Fibroblast of mammary gland (primary cell): ENCODE measurements around the gene WDR12.
"Not testable (repeated sequence)": the region's sequence is repeated elsewhere in the genome, so short reads cannot be mapped to it uniquely, and the experiment has no call there.

ENCODE experiments used
- DNase-seq: peaks from one replicate; pipeline ENCODE4 v3.0.0-alpha.2; 2010; ENCODE audit warnings: low read depth
- H3K4me3 ChIP-seq: 2 replicates; pipeline ENCODE4 v1.5.1; 2011; ENCODE audit warnings: low read depth, mild to moderate bottlenecking, low read length, moderate library complexity; ENCODE audit not compliant: control insufficient read depth
- TF ChIP-seq, protein P1 (sequence below): conservative IDR thresholded peaks from 2 replicates; pipeline ENCODE4 v1.5.1; 2011; ENCODE audit warnings: low read depth, low read length, inconsistent platforms; ENCODE audit not compliant: control insufficient read depth, insufficient read depth

The WDR12 gene

GRCh38 chr2:202881570-202881969 lies 29.9 kb downstream of the WDR12 start:
- H3K4me3 ChIP-seq, result no peak overlapping the region
- TF ChIP-seq, protein P1, sequence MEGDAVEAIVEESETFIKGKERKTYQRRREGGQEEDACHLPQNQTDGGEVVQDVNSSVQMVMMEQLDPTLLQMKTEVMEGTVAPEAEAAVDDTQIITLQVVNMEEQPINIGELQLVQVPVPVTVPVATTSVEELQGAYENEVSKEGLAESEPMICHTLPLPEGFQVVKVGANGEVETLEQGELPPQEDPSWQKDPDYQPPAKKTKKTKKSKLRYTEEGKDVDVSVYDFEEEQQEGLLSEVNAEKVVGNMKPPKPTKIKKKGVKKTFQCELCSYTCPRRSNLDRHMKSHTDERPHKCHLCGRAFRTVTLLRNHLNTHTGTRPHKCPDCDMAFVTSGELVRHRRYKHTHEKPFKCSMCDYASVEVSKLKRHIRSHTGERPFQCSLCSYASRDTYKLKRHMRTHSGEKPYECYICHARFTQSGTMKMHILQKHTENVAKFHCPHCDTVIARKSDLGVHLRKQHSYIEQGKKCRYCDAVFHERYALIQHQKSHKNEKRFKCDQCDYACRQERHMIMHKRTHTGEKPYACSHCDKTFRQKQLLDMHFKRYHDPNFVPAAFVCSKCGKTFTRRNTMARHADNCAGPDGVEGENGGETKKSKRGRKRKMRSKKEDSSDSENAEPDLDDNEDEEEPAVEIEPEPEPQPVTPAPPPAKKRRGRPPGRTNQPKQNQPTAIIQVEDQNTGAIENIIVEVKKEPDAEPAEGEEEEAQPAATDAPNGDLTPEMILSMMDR, result no peak
- DNase-seq, result no peak

GRCh38 chr2:202877699-202878098 lies 33.8 kb downstream of the WDR12 start:
- DNase-seq, result no peak
- no peak overlapping the region for H3K4me3 ChIP-seq
- TF ChIP-seq, protein P1, result no peak

DNA sequence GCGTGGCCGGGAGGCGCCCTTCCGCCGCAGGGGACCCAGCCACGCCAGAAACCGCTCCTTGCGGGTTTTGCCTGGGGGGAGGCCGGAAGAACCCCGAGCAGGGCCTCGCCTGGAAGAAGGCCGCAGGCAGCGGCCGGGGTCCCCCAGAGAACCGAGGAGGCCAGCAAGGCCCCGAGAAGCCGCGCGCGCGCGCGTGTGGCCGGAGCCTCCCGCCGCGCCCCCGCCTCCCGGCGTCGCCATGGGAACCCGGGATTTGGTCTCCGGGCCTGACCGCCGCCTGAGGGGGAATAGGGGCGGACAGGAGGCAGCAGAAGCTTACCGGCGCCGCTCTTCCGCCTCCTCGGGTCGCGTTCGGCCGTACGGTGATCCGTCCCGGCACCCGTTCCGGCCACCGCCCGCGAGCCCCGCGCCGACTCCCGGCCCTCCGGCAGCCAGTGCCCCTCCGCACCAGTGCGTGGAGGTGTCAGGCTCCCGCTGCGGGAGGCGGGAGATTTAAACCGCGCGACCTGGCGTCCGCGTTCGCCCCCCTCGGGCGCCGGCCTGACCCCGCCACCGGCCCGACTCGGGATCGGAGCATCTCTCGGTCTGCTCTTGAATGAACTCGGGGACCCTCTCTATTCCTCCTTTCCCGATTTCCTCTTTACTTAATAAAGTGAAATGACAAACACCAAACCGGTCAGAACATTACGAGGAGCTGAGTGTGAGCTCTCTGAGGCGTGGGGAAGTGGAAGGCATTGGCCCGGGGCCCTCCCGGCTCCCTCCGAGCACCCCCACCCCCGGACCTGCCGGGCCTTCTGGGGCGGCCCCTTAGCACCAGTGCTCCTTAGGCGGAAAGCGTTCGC lies 40.0 kb downstream of the WDR12 start, which contains the start of gene ICA1L:
Gene ICA1L, minus strand, starts transcription at position 467 of the 842 bp plus-strand sequence. CDS start 42,757 bp downstream, outside the sequence.
- DNase-seq, result peak; percentile 40
- peak within 1 kb of the TSS; percentile 87 for H3K4me3 ChIP-seq
- TF ChIP-seq, protein P1, result no peak

GRCh38 chr2:202870431-202871299 lies 40.8 kb downstream of the WDR12 start:
- peak; percentile 48 for DNase-seq
- peak overlapping the region; percentile 87 for H3K4me3 ChIP-seq
- TF ChIP-seq, protein P1, result peak; percentile 34

- TF ChIP-seq, protein P1, result no peak
Measured at GRCh38 chr2:202861987-202862386, 49.5 kb downstream of the WDR12 start.

DNA sequence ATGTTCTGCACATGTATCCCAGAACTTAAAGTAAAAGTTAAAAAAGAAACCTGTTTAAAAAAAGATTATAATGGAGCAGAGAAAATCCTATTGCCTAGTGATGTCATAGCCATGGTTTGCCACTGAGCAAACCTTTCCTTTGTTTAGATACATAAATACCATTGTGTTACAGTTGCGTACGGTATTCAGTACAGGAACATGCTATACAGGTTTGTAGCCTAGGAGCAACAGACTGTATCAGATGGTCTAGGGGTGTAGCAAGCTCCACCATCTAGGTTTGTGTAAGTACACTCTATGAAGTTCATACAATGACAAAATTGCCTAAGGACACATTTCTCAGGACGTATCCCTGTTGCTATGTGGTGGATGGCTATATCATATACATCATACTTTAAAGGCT lies 52.9 kb downstream of the WDR12 start:
- TF ChIP-seq, protein P1, result no peak
- no peak for DNase-seq
- H3K4me3 ChIP-seq, result no peak overlapping the region

More at GRCh38 chr2:202861987-202862386, 49.5 kb downstream of the WDR12 start:
- H3K4me3 ChIP-seq, result no peak overlapping the region
- DNase-seq, result no peak

- H3K4me3 ChIP-seq, DNase-seq: not testable (repeated sequence)
Measured at GRCh38 chr2:202849343-202849742, 62.1 kb downstream of the WDR12 start.
